Neural cell (in vitro differentiated cells): ENCODE results near the gene IQCK. TPM values are rescaled to one million over a fixed set of nuclear protein-coding genes. Genes with fewer than 3 reads are reported as not detected.

Experiments used
- H2AFZ ChIP-seq: fragments of 200-600, 300-800 bp; sonication (generic), shearing (Covaris generic); 2 replicates; pipeline ENCODE4 v1.6.0; 2014; ENCODE audit warnings: low read depth, mild to moderate bottlenecking, antibody characterized with exemption, low read length, moderate library complexity
- H3F3A ChIP-seq: fragments of 200-600 bp; shearing (Covaris generic); 2 replicates; pipeline ENCODE4 v1.6.1; 2016; ENCODE audit warnings: mild to moderate bottlenecking, moderate library complexity, mixed read lengths, antibody characterized with exemption, low read length; ENCODE audit not compliant: insufficient read depth, poor library complexity, severe bottlenecking
- H3K27ac ChIP-seq: fragments of 200-600, 300-800 bp; sonication (generic), shearing (Covaris generic); 2 replicates; pipeline ENCODE4 v1.5.1; 2014; ENCODE audit warnings: mild to moderate bottlenecking, low read length, moderate library complexity
- H3K27me3 ChIP-seq: fragments of 300-800, 200-600 bp; sonication (generic), shearing (Covaris generic); 2 replicates; pipeline ENCODE4 v1.6.0; 2014; ENCODE audit warnings: mild to moderate bottlenecking, low read depth, low read length, moderate library complexity; ENCODE audit not compliant: insufficient read depth
- H3K36me3 ChIP-seq: fragments of 300-800, 200-600 bp; sonication (generic), shearing (Covaris generic); 2 replicates; pipeline ENCODE4 v1.5.1; 2014; ENCODE audit warnings: mild to moderate bottlenecking, antibody characterized with exemption, low read length, moderate library complexity; ENCODE audit not compliant: insufficient read depth
- H3K4me2 ChIP-seq: fragments of 300-800, 200-600 bp; sonication (generic), shearing (Covaris generic); 2 replicates; pipeline ENCODE4 v1.6.0; 2014; ENCODE audit warnings: mild to moderate bottlenecking, low read length
- H3K4me3 ChIP-seq: fragments of 300-800, 200-600 bp; sonication (generic), shearing (Covaris generic); 2 replicates; pipeline ENCODE4 v1.5.1; 2014; ENCODE audit warnings: mild to moderate bottlenecking, low read length, moderate library complexity
- H3K79me2 ChIP-seq: fragments of 200-600 bp; shearing (Covaris generic); replicated peaks from 2 replicates; pipeline ENCODE4 v1.6.0; 2014; ENCODE audit warnings: mild to moderate bottlenecking, low read length, moderate library complexity; ENCODE audit not compliant: insufficient read depth
- H3K9ac ChIP-seq: fragments of 300-800, 200-600 bp; sonication (generic), shearing (Covaris generic); 2 replicates; pipeline ENCODE4 v1.6.1; 2016; ENCODE audit warnings: mild to moderate bottlenecking, low read length, mixed read lengths
- H3K9me2 ChIP-seq: fragments of 200-600 bp; shearing (Covaris generic); 2 replicates; pipeline ENCODE4 v1.6.1; 2016; ENCODE audit warnings: mild to moderate bottlenecking, low read length, mixed read lengths; ENCODE audit not compliant: insufficient read depth
- H3K9me3 ChIP-seq: fragments of 200-600, 300-800 bp; sonication (generic), shearing (Covaris generic); 2 replicates; pipeline ENCODE4 v1.6.1; 2016; ENCODE audit warnings: mild to moderate bottlenecking, mixed run types, low read length, moderate library complexity, mixed read lengths
- H4K20me1 ChIP-seq: fragments of 200-600 bp; shearing (Covaris generic); 2 replicates; pipeline ENCODE4 v1.6.1; 2016; ENCODE audit warnings: mild to moderate bottlenecking, mixed run types; ENCODE audit not compliant: insufficient read depth
- EP300 ChIP-seq: fragments of 450-650 bp; conservative IDR thresholded peaks from 2 replicates; pipeline ENCODE4 v1.6.1; 2014; ENCODE audit warnings: antibody characterized with exemption, mild to moderate bottlenecking, moderate library complexity; ENCODE audit not compliant: poor library complexity, severe bottlenecking
- EZH2 ChIP-seq: fragments of 200-600, 300-800 bp; shearing (Covaris generic), sonication (generic); IDR thresholded peaks from 2 replicates; pipeline ENCODE4 v1.6.1; 2014; ENCODE audit warnings: antibody characterized with exemption, low read length, borderline replicate concordance, mild to moderate bottlenecking; ENCODE audit not compliant: insufficient read depth, poor library complexity, severe bottlenecking
- MXI1 ChIP-seq: fragments of 450-650 bp; conservative IDR thresholded peaks from 2 replicates; pipeline ENCODE4 v1.6.1; 2014; ENCODE audit warnings: antibody characterized with exemption, mild to moderate bottlenecking; ENCODE audit not compliant: poor library complexity, severe bottlenecking
- POLR2AphosphoS5 ChIP-seq: IDR thresholded peaks from 2 replicates; pipeline ENCODE4 v1.6.1; 2012
- RAD21 ChIP-seq: fragments of 450-650 bp; conservative IDR thresholded peaks from 2 replicates; pipeline ENCODE4 v1.6.1; 2014; ENCODE audit warnings: antibody characterized with exemption, mild to moderate bottlenecking, moderate library complexity
- SMC3 ChIP-seq: fragments of 450-650 bp; conservative IDR thresholded peaks from 2 replicates; pipeline ENCODE4 v1.6.1; 2014; ENCODE audit warnings: antibody characterized with exemption, mild to moderate bottlenecking, moderate library complexity; ENCODE audit not compliant: poor library complexity
- TAF1 ChIP-seq: IDR thresholded peaks from 2 replicates; pipeline ENCODE4 v1.6.1; 2012; ENCODE audit warnings: low read depth
- polyA plus RNA-seq: library from polyadenylated mRNA; depleted of rRNA; stranded (reverse); fragments of >200 nt; gene quantifications from 2 replicates; pipeline ENCODE4 v1.2.3, GENCODE V29; 2014
- TF ChIP-seq, protein P1 (sequence below): IDR thresholded peaks from 2 replicates; pipeline ENCODE4 v1.6.1; 2012; ENCODE audit warnings: borderline replicate concordance
- TF ChIP-seq, protein P2 (sequence below): fragments of 450-650 bp; IDR thresholded peaks from 2 replicates; pipeline ENCODE4 v1.5.1; 2014; ENCODE audit warnings: antibody characterized with exemption, mild to moderate bottlenecking, moderate library complexity; ENCODE audit not compliant: poor library complexity, severe bottlenecking

The IQCK gene
- polyA plus RNA-seq, 1 donor from 2014 or later: 10.2 TPM

DNA sequence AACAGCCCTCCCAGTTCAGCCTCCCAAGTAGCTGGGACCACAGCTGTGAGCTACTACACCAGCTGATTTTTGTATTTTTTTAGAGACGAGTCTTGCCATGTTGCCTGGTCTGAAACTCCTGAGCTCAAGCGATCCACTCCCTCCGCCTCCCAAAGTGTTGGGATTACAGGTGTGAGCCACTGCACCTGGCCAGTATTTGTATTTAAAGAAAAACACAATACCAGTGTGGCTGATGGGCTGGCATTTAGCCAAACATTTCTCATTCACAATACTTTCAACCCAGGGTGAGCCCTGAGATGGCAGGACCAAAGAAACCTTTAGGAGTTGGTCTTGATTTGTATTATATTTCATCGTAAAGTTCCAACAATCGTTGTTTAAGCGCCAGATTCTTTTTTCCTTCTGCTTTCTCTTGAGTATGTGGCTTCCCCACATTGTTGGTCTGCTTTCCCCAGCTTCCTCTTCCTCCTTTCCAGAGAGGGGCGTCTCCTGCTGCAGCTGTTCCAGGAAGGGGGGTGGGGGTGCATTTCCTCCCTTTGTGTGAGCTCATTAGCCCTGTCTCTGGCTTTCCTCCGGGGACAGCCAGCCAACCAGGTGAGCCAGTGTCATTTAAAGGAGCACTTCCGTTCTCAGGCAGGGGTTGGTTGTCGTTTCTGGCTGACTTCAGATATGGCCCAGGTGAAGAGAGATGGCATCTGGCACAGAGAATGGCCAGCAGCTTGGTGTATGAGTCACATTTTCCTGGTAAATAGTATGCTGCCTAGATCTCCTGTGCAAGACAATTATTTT lies 86.7 kb downstream of the IQCK start:
- Histone ChIP-seq H3K4me3 (no peak overlapping the region), H3K9me2 (no peaks in the 10 kb centered on the region), H3K9ac (no peak overlapping the region), H3K27me3 (no peaks in the 10 kb centered on the region), H3K9me3 (no peaks in the 10 kb centered on the region), H3K36me3 (no peaks in the 10 kb centered on the region), H3K79me2 (no peaks in the 10 kb centered on the region), H3K4me2 (no peak overlapping the region), H3F3A (no peaks in the 10 kb centered on the region), H3K27ac (no peak overlapping the region), H4K20me1 (no peaks in the 10 kb centered on the region), H2AFZ (no peak overlapping the region)
- TF ChIP-seq SMC3 (no peak), MXI1 (no peak), EP300 (no peak), TAF1 (no peak), POLR2AphosphoS5 (no peak), EZH2 (no peak), RAD21 (no peak)
- TF ChIP-seq, protein P1, sequence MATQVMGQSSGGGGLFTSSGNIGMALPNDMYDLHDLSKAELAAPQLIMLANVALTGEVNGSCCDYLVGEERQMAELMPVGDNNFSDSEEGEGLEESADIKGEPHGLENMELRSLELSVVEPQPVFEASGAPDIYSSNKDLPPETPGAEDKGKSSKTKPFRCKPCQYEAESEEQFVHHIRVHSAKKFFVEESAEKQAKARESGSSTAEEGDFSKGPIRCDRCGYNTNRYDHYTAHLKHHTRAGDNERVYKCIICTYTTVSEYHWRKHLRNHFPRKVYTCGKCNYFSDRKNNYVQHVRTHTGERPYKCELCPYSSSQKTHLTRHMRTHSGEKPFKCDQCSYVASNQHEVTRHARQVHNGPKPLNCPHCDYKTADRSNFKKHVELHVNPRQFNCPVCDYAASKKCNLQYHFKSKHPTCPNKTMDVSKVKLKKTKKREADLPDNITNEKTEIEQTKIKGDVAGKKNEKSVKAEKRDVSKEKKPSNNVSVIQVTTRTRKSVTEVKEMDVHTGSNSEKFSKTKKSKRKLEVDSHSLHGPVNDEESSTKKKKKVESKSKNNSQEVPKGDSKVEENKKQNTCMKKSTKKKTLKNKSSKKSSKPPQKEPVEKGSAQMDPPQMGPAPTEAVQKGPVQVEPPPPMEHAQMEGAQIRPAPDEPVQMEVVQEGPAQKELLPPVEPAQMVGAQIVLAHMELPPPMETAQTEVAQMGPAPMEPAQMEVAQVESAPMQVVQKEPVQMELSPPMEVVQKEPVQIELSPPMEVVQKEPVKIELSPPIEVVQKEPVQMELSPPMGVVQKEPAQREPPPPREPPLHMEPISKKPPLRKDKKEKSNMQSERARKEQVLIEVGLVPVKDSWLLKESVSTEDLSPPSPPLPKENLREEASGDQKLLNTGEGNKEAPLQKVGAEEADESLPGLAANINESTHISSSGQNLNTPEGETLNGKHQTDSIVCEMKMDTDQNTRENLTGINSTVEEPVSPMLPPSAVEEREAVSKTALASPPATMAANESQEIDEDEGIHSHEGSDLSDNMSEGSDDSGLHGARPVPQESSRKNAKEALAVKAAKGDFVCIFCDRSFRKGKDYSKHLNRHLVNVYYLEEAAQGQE: no peak
- TF ChIP-seq, protein P2, sequence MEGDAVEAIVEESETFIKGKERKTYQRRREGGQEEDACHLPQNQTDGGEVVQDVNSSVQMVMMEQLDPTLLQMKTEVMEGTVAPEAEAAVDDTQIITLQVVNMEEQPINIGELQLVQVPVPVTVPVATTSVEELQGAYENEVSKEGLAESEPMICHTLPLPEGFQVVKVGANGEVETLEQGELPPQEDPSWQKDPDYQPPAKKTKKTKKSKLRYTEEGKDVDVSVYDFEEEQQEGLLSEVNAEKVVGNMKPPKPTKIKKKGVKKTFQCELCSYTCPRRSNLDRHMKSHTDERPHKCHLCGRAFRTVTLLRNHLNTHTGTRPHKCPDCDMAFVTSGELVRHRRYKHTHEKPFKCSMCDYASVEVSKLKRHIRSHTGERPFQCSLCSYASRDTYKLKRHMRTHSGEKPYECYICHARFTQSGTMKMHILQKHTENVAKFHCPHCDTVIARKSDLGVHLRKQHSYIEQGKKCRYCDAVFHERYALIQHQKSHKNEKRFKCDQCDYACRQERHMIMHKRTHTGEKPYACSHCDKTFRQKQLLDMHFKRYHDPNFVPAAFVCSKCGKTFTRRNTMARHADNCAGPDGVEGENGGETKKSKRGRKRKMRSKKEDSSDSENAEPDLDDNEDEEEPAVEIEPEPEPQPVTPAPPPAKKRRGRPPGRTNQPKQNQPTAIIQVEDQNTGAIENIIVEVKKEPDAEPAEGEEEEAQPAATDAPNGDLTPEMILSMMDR: no peak

DNA sequence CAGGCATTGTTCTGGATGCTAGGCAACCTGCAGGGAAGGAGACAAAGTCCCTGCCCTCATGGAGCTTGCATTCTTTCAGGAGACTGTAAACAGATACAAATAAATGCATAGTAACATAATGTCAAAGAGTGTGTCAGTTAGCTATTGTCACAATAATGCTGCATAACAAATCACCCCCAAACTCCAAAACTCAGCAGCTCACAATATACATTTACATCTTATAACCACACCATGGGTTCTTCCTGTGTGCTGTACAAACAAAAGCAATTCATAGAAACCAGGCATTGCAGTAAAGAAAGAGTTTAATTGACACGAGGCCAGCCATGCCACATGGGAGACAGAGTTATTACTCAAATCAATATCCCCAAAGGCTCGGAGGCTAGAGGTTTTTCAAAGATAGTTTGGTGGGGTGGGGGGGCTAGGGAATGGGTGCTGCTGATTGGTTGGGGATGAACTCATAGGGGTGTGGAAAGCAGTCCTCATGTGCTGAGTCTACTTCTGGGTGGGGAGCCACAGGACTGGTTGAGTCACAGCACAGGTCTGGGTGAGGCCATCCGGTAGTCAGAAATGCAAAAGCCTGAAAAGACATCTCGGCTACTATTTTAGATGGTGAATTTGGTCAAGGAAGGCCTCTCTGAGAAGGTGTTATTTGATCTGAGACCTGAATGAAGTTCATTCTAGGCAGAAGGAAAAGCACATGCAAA lies 87.5 kb downstream of the IQCK start:
- Histone ChIP-seq H3K27me3 (no peaks in the 10 kb centered on the region), H2AFZ (no peak overlapping the region), H4K20me1 (no peaks in the 10 kb centered on the region), H3K36me3 (no peaks in the 10 kb centered on the region), H3F3A (no peaks in the 10 kb centered on the region), H3K4me3 (no peak overlapping the region), H3K9ac (no peak overlapping the region), H3K79me2 (no peaks in the 10 kb centered on the region), H3K4me2 (no peak overlapping the region), H3K27ac (no peak overlapping the region), H3K9me2 (no peaks in the 10 kb centered on the region), H3K9me3 (no peaks in the 10 kb centered on the region)
- no peak for TF ChIP-seq MXI1
